Activated T-helper 1 cell treated with anti-CD3 and anti-CD28 coated beads, Interleukin-12 subunit alpha, Interleukin-12 subunit beta, Interleukin-2, Interleukin-4 antibody, amounts not matched to agents 30 ng/mL and 10 ng/mL and 1 ng/mL, durations not matched to agents 14 hours and 24 hours and 36 hours (primary cell): Measurements from ENCODE around the gene MTA1. TPM values are rescaled to one million over a fixed set of nuclear protein-coding genes. Genes with fewer than 3 reads are reported as not detected.

Experiments used
- DNase-seq: peaks from one replicate; pipeline ENCODE4 v3.0.0; 2021; ENCODE audit warnings: low spot score
- H3K27ac Mint-ChIP-seq: one replicate; pipeline ENCODE4 v1.8.0; 2021; ENCODE audit warnings: mild to moderate bottlenecking, mixed read lengths
- H3K27me3 Mint-ChIP-seq: one replicate; pipeline ENCODE4 v1.8.0; 2022; ENCODE audit warnings: mild to moderate bottlenecking, moderate library complexity, mixed read lengths; ENCODE audit not compliant: insufficient read depth
- H3K36me3 Mint-ChIP-seq: one replicate; pipeline ENCODE4 v1.8.0; 2021; ENCODE audit warnings: low read depth, mixed read lengths
- H3K4me1 Mint-ChIP-seq: one replicate; pipeline ENCODE4 v1.8.0; 2021; ENCODE audit warnings: low read depth, mixed read lengths
- H3K4me3 Mint-ChIP-seq: one replicate; pipeline ENCODE4 v1.8.0; 2021; ENCODE audit warnings: mild to moderate bottlenecking, moderate library complexity, mixed read lengths
- H3K9me3 Mint-ChIP-seq: one replicate; pipeline ENCODE4 v1.8.0; 2021; ENCODE audit warnings: mixed read lengths
- intact Hi-C: fragments of 100-400 bp; cut with micrococcal nuclease; formaldehyde crosslinking; loops from one replicate; pipeline ENCODE4 v1.15.1; 2024
- total RNA-seq: library from RNA; stranded (reverse); gene quantifications from 2 replicates; pipeline ENCODE4 v1.2.3, GENCODE V29; 2022

The MTA1 gene
- total RNA-seq, 1 donor from 2014 or later = 173 TPM

- Mint-ChIP-seq H3K27ac (no peak overlapping the region), H3K36me3 (peaks cover 7% of the 10 kb centered on the region), H3K4me3 (no peak overlapping the region), H3K27me3 (no peaks in the 10 kb centered on the region), H3K4me1 (no peaks in the 10 kb centered on the region), H3K9me3 (no peaks in the 10 kb centered on the region)
- no peak for DNase-seq
- intact Hi-C loops = no loop called here
Observed at GRCh38 chr14:105465209-105466031, 45.8 kb downstream of the MTA1 start.

GRCh38 chr14:105466531-105467248 is 47.1 kb downstream of the MTA1 start:
- intact Hi-C loops = no loop called here
- Mint-ChIP-seq H3K36me3 (peaks cover 5% of the 10 kb centered on the region), H3K4me3 (no peak overlapping the region), H3K27ac (no peak overlapping the region), H3K4me1 (no peaks in the 10 kb centered on the region), H3K27me3 (no peaks in the 10 kb centered on the region), H3K9me3 (no peaks in the 10 kb centered on the region)
- no peak for DNase-seq

- H3K4me1 Mint-ChIP-seq = no peaks in the 10 kb centered on the region
Observed at GRCh38 chr14:105467249-105467941, 47.8 kb downstream of the MTA1 start.

GRCh38 chr14:105467942-105468471 is 48.4 kb downstream of the MTA1 start:
- H3K4me3 Mint-ChIP-seq = no peak overlapping the region
- intact Hi-C loops = no loop called here
- peaks cover 4% of the 10 kb centered on the region for H3K36me3 Mint-ChIP-seq
- H3K9me3 Mint-ChIP-seq = no peaks in the 10 kb centered on the region
- no peaks in the 10 kb centered on the region for H3K27me3 Mint-ChIP-seq
- no peaks in the 10 kb centered on the region for H3K4me1 Mint-ChIP-seq
- no peak for DNase-seq
- H3K27ac Mint-ChIP-seq = no peak overlapping the region

More at GRCh38 chr14:105467249-105467941, 47.8 kb downstream of the MTA1 start:
- intact Hi-C loops = no loop called here
- Mint-ChIP-seq H3K27me3 (no peaks in the 10 kb centered on the region), H3K36me3 (peaks cover 5% of the 10 kb centered on the region), H3K27ac (no peak overlapping the region), H3K4me3 (no peak overlapping the region), H3K9me3 (no peaks in the 10 kb centered on the region)
- DNase-seq = no peak

GRCh38 chr14:105468621-105469241 is 49.1 kb downstream of the MTA1 start:
- H3K27ac Mint-ChIP-seq = no peak overlapping the region
- H3K36me3 Mint-ChIP-seq = peaks cover 2% of the 10 kb centered on the region
- H3K9me3 Mint-ChIP-seq = no peaks in the 10 kb centered on the region

GRCh38 chr14:105469456-105470349 is 50.1 kb downstream of the MTA1 start:
- DNase-seq = no peak
- Mint-ChIP-seq H3K27me3 (no peaks in the 10 kb centered on the region), H3K4me3 (no peak overlapping the region), H3K9me3 (no peaks in the 10 kb centered on the region), H3K4me1 (no peaks in the 10 kb centered on the region), H3K36me3 (peaks cover 2% of the 10 kb centered on the region), H3K27ac (no peak overlapping the region)
- intact Hi-C loops = no loop called here

More at GRCh38 chr14:105468621-105469241, 49.1 kb downstream of the MTA1 start:
- no peaks in the 10 kb centered on the region for H3K27me3 Mint-ChIP-seq
- no peak for DNase-seq
- no peaks in the 10 kb centered on the region for H3K4me1 Mint-ChIP-seq
- intact Hi-C loops = no loop called here
- H3K4me3 Mint-ChIP-seq = no peak overlapping the region

GRCh38 chr14:105470350-105471296 is 51.0 kb downstream of the MTA1 start:
- Mint-ChIP-seq H3K4me1 (no peaks in the 10 kb centered on the region), H3K27me3 (no peaks in the 10 kb centered on the region), H3K4me3 (no peak overlapping the region), H3K36me3 (peaks cover 2% of the 10 kb centered on the region), H3K27ac (no peak overlapping the region), H3K9me3 (no peaks in the 10 kb centered on the region)
- no peak for DNase-seq
- intact Hi-C loops = no loop called here

GRCh38 chr14:105471297-105471821 is 51.7 kb downstream of the MTA1 start:
- Mint-ChIP-seq H3K4me3 (no peak overlapping the region), H3K9me3 (no peaks in the 10 kb centered on the region), H3K36me3 (peaks cover 2% of the 10 kb centered on the region), H3K27ac (no peak overlapping the region), H3K27me3 (peaks cover under 1% of the 10 kb centered on the region), H3K4me1 (no peaks in the 10 kb centered on the region)
- no peak for DNase-seq
- intact Hi-C loops = no loop called here

- H3K4me1 Mint-ChIP-seq = no peaks in the 10 kb centered on the region
- no peaks in the 10 kb centered on the region for H3K9me3 Mint-ChIP-seq
- no peak overlapping the region for H3K27ac Mint-ChIP-seq
- no peak overlapping the region for H3K4me3 Mint-ChIP-seq
- peaks cover 5% of the 10 kb centered on the region for H3K27me3 Mint-ChIP-seq
- DNase-seq = no peak
- intact Hi-C loops = no loop called here
- peaks cover 2% of the 10 kb centered on the region for H3K36me3 Mint-ChIP-seq
Observed at GRCh38 chr14:105471823-105472485, 52.3 kb downstream of the MTA1 start.

GRCh38 chr14:105472486-105472991 is 52.9 kb downstream of the MTA1 start:
- DNase-seq = no peak
- no peak overlapping the region for H3K4me3 Mint-ChIP-seq
- H3K27me3 Mint-ChIP-seq = peaks cover 8% of the 10 kb centered on the region
- peaks cover 4% of the 10 kb centered on the region for H3K36me3 Mint-ChIP-seq
- no peak overlapping the region for H3K27ac Mint-ChIP-seq
- H3K9me3 Mint-ChIP-seq = no peaks in the 10 kb centered on the region
- intact Hi-C loops = no loop called here
- H3K4me1 Mint-ChIP-seq = no peaks in the 10 kb centered on the region
